Stomach smooth muscle (tissue), 2 donors: Measurements from ENCODE around the gene RPL22L1.
"Not testable (repeated sequence)": the region's sequence is repeated elsewhere in the genome, so short reads cannot be mapped to it uniquely, and the experiment has no call there.

Source experiments
- H3K27ac ChIP-seq: one replicate; pipeline ENCODE4 v1.7.0; 2013; ENCODE audit warnings: mild to moderate bottlenecking, low read length, inconsistent platforms
- H3K27me3 ChIP-seq, 2 donors: one replicate each; pipeline ENCODE4 v1.7.0; 2013; ENCODE audit warnings: low read length in 2 of 2; ENCODE audit not compliant: insufficient read depth in 2 of 2, control insufficient read depth in 1 of 2
- H3K36me3 ChIP-seq, 2 donors: one replicate each; pipeline ENCODE4 v1.7.0; 2013; ENCODE audit warnings: low read length in 2 of 2; ENCODE audit not compliant: control insufficient read depth in 2 of 2, insufficient read depth in 2 of 2
- H3K4me1 ChIP-seq: one replicate; pipeline ENCODE4 v1.7.0; 2013; ENCODE audit warnings: low read length; ENCODE audit not compliant: control insufficient read depth, insufficient read depth
- H3K4me3 ChIP-seq, 2 donors: one replicate each; pipeline ENCODE4 v1.7.0; 2013; ENCODE audit warnings: low read length in 2 of 2
- H3K9ac ChIP-seq, 2 donors: one replicate each; pipeline ENCODE4 v1.7.0; 2013; ENCODE audit warnings: low read length in 2 of 2, mild to moderate bottlenecking in 1 of 2
- H3K9me3 ChIP-seq, 2 donors: one replicate each; pipeline ENCODE4 v1.7.0; 2013; ENCODE audit warnings: low read length in 2 of 2; ENCODE audit not compliant: control insufficient read depth in 2 of 2
- donor health status: healthy.
- donor health status: Pancreatic carcinoma.

Gene RPL22L1

GRCh38 chr3:170829546-170830272, 40.3 kb downstream of the RPL22L1 start:
- H3K4me3 ChIP-seq: no peak overlapping the region

GRCh38 chr3:170826047-170826446, 43.9 kb downstream of the RPL22L1 start:
- Histone ChIP-seq H3K9ac (no peak overlapping the region), H3K27ac (no peak overlapping the region), H3K27me3 (no peaks in the 10 kb centered on the region), H3K36me3 (no peaks in the 10 kb centered on the region), H3K4me3 (no peak overlapping the region), H3K9me3 (no peaks in the 10 kb centered on the region), H3K4me1 (no peaks in the 10 kb centered on the region)

More at GRCh38 chr3:170829546-170830272, 40.3 kb downstream of the RPL22L1 start:
- H3K9ac ChIP-seq: no peak overlapping the region
- H3K27me3 ChIP-seq: peaks cover 0 to 7% of the 10 kb centered on the region in 2 donors
- H3K27ac ChIP-seq: no peak overlapping the region
- no peaks in the 10 kb centered on the region for H3K4me1 ChIP-seq
- no peaks in the 10 kb centered on the region for H3K9me3 ChIP-seq
- no peaks in the 10 kb centered on the region for H3K36me3 ChIP-seq

- H3K27ac ChIP-seq: not testable (repeated sequence)
These were observed 46.4 kb downstream of the RPL22L1 start for GRCh38 chr3:170823562-170823961.

GRCh38 chr3:170818325-170818724, 51.7 kb downstream of the RPL22L1 start:
- not testable (repeated sequence) for H3K27me3 ChIP-seq, H3K9me3 ChIP-seq, H3K4me1 ChIP-seq, H3K27ac ChIP-seq, H3K4me3 ChIP-seq, H3K36me3 ChIP-seq, H3K9ac ChIP-seq

More at GRCh38 chr3:170823562-170823961, 46.4 kb downstream of the RPL22L1 start:
- H3K36me3 ChIP-seq, H3K27me3 ChIP-seq, H3K9me3 ChIP-seq, H3K4me1 ChIP-seq, H3K9ac ChIP-seq, H3K4me3 ChIP-seq: not testable (repeated sequence)

GRCh38 chr3:170817471-170817870, 52.5 kb downstream of the RPL22L1 start:
- H3K9me3 ChIP-seq, H3K36me3 ChIP-seq, H3K4me1 ChIP-seq, H3K9ac ChIP-seq, H3K27ac ChIP-seq, H3K27me3 ChIP-seq, H3K4me3 ChIP-seq: not testable (repeated sequence)

- Histone ChIP-seq H3K4me3 (no peak overlapping the region), H3K27ac (no peak overlapping the region), H3K9me3 (no peaks in the 10 kb centered on the region), H3K27me3 (no peaks in the 10 kb centered on the region), H3K9ac (no peak overlapping the region), H3K36me3 (no peaks in the 10 kb centered on the region), H3K4me1 (no peaks in the 10 kb centered on the region)
These were observed 53.2 kb downstream of the RPL22L1 start for GRCh38 chr3:170816841-170817240.

- Histone ChIP-seq H3K9me3 (no peaks in the 10 kb centered on the region), H3K9ac (no peak overlapping the region), H3K4me3 (no peak overlapping the region), H3K27me3 (no peaks in the 10 kb centered on the region), H3K4me1 (no peaks in the 10 kb centered on the region), H3K27ac (no peak overlapping the region), H3K36me3 (no peaks in the 10 kb centered on the region)
These were observed 53.7 kb downstream of the RPL22L1 start for GRCh38 chr3:170816341-170816740.

- no peaks in the 10 kb centered on the region for H3K4me1 ChIP-seq
- no peak overlapping the region for H3K27ac ChIP-seq
- H3K4me3 ChIP-seq: no peak overlapping the region
- no peaks in the 10 kb centered on the region for H3K9me3 ChIP-seq
- H3K36me3 ChIP-seq: no peaks in the 10 kb centered on the region
- no peaks in the 10 kb centered on the region for H3K27me3 ChIP-seq
- no peak overlapping the region for H3K9ac ChIP-seq
These were observed 54.1 kb downstream of the RPL22L1 start for GRCh38 chr3:170815936-170816335.

GRCh38 chr3:170815340-170815739, 54.7 kb downstream of the RPL22L1 start:
- Histone ChIP-seq H3K9me3 (no peaks in the 10 kb centered on the region), H3K4me3 (no peak overlapping the region), H3K4me1 (no peaks in the 10 kb centered on the region), H3K27me3 (no peaks in the 10 kb centered on the region), H3K27ac (no peak overlapping the region), H3K36me3 (no peaks in the 10 kb centered on the region), H3K9ac (no peak overlapping the region)
